K562 (cell line): ENCODE results near the gene PRKAG2. TPM values are rescaled to one million over a fixed set of nuclear protein-coding genes. Genes with fewer than 3 reads are reported as not detected.

ENCODE experiments used
- ATAC-seq: fragments of 200-7000 bp; cut with Tn5 transposase; 3 replicates; pipeline ENCODE4 v1.9.1; 2020; ENCODE audit warnings: moderate library complexity
- BruUV-seq: library from RNA; stranded (reverse); fragments of 400-500 nt; replicated peaks from 2 replicates; lab custom pipeline; 2021; lab: Mats Ljungman, UMichigan
- CTCF ChIA-PET: fragments of 300-600 bp; formaldehyde crosslinking; extraction: SDS; loops from one replicate; lab custom pipeline; 2021; ENCODE audit warnings: low intra/inter-chr PET ratio; lab: Yijun Ruan, JAX
- POLR2A ChIA-PET: fragments of 300-600, 350-650 bp; sonication (Branson Sonifier 250); formaldehyde crosslinking; extraction: SDS; loops from one replicate; lab custom pipeline; 2021; ENCODE audit warnings: antibody characterized with exemption, inconsistent platforms; lab: Yijun Ruan, JAX
- DNase-seq, 4 experiments: peaks; one replicate each; pipeline versions ENCODE4 v3.0.0 to v3.0.0-alpha.2; 2011 to 2018; ENCODE audit warnings: low spot score in 3 of 4, mixed read lengths in 3 of 4; ENCODE audit errors: extremely low read depth in 1 of 4
- FAIRE-seq: peaks from 2 replicates; lab custom pipeline; 2011; peaks lifted over from hg19 to GRCh38; lab: Jason Lieb, UNC
- H2AFZ ChIP-seq: 2 replicates; pipeline ENCODE4 v1.6.0; 2011; ENCODE audit warnings: low read depth, low read length, control low read depth, inconsistent platforms
- H3K27ac ChIP-seq: fragments of 200-600 bp; 3 replicates; pipeline ENCODE4 v1.8.0; 2011; ENCODE audit warnings: low read depth, mild to moderate bottlenecking, control low read depth, inconsistent platforms, low read length, moderate library complexity, mixed read lengths; ENCODE audit errors: extremely low read depth
- H3K27me3 ChIP-seq, 2 experiments: fragments of 300-600 bp in 1 of 2; 2 replicates in 1 of 2; 3 replicates in 1 of 2; pipeline versions ENCODE4 v1.6.0 to v1.8.0; 2011; ENCODE audit warnings: inconsistent platforms in 2 of 2, low read length in 2 of 2, mild to moderate bottlenecking in 1 of 2, mixed read lengths in 1 of 2, moderate library complexity in 1 of 2; ENCODE audit not compliant: control insufficient read depth in 2 of 2, insufficient read depth in 2 of 2
- H3K36me3 ChIP-seq: fragments of 300-600 bp; 3 replicates; pipeline ENCODE4 v1.8.0; 2011; ENCODE audit warnings: mild to moderate bottlenecking, low read length, inconsistent platforms; ENCODE audit not compliant: control insufficient read depth, insufficient read depth
- H3K4me1 ChIP-seq, 2 experiments: fragments of 200-600 bp in 1 of 2; replicated peaks in 1 of 2; 2 replicates in 1 of 2; 3 replicates in 1 of 2; pipeline versions ENCODE4 v1.5.1 to v1.8.0; 2011; ENCODE audit warnings: inconsistent platforms in 2 of 2, low read length in 2 of 2, mild to moderate bottlenecking in 1 of 2, mixed read lengths in 1 of 2, moderate library complexity in 1 of 2; ENCODE audit not compliant: control insufficient read depth in 2 of 2, insufficient read depth in 2 of 2
- H3K4me2 ChIP-seq: 2 replicates; pipeline ENCODE4 v1.6.1; 2011; ENCODE audit warnings: low read length, control low read depth, inconsistent platforms, mixed read lengths; ENCODE audit not compliant: insufficient read depth
- H3K4me3 ChIP-seq: fragments of 200-600 bp; sonication (generic), shearing (Covaris generic); 2 replicates; pipeline ENCODE4 v1.5.1; 2016; ENCODE audit warnings: control low read depth, inconsistent platforms
- H3K79me2 ChIP-seq: fragments of 200-600 bp; 3 replicates; pipeline ENCODE4 v1.8.0; 2011; ENCODE audit warnings: low read length, inconsistent platforms; ENCODE audit not compliant: control insufficient read depth, insufficient read depth
- H3K9ac ChIP-seq, 2 experiments: 2 replicates each; pipeline versions ENCODE4 v1.6.0 to v1.6.1; 2011; ENCODE audit warnings: low read depth in 2 of 2, low read length in 2 of 2, control low read depth in 1 of 2, inconsistent platforms in 1 of 2, mild to moderate bottlenecking in 1 of 2, mixed read lengths in 1 of 2; ENCODE audit not compliant: insufficient read depth in 1 of 2
- H3K9me1 ChIP-seq: one replicate; pipeline ENCODE4 v1.6.0; 2011; ENCODE audit warnings: inconsistent platforms, mild to moderate bottlenecking, low read length, moderate library complexity; ENCODE audit not compliant: control insufficient read depth, insufficient read depth
- H3K9me3 ChIP-seq: replicated peaks from 2 replicates; pipeline ENCODE4 v1.5.1; 2011; ENCODE audit warnings: low read depth, low read length, inconsistent platforms; ENCODE audit not compliant: control insufficient read depth, insufficient read depth
- H4K20me1 ChIP-seq: replicated peaks from 2 replicates; pipeline ENCODE4 v1.6.1; 2011; ENCODE audit warnings: low read length, inconsistent platforms, mixed read lengths; ENCODE audit not compliant: control insufficient read depth, insufficient read depth
- CEBPB ChIP-seq: fragments of 450-650 bp; IDR thresholded peaks from 2 replicates; pipeline ENCODE4 v1.6.1; 2016; ENCODE audit warnings: missing genetic modification characterization, missing compliant biosample characterization
- MIER1 ChIP-seq: fragments of 450-650 bp; IDR thresholded peaks from 2 replicates; pipeline ENCODE4 v1.6.1; 2016; ENCODE audit warnings: antibody characterized with exemption, mild to moderate bottlenecking, low read depth
- NRF1 ChIP-seq, 2 experiments: fragments of 450-650 bp; IDR thresholded peaks in 1 of 2; conservative IDR thresholded peaks in 1 of 2; 2 replicates each; pipeline ENCODE4 v1.6.1; 2014; ENCODE audit warnings: mild to moderate bottlenecking in 2 of 2
- POLR2G ChIP-seq: fragments of 200-400 bp; formaldehyde crosslinking; IDR thresholded peaks from 2 replicates; pipeline ENCODE4 v1.6.1; 2017; ENCODE audit warnings: low read depth, mild to moderate bottlenecking, antibody characterized with exemption, low read length, moderate library complexity
- ZKSCAN3 ChIP-seq: fragments of 250-450 bp; sonication (Bioruptor Pico); IDR thresholded peaks from 2 replicates; pipeline ENCODE4 v1.4.0; 2020
- ZMIZ1 ChIP-seq, 2 experiments: fragments of 150-350 bp in 1 of 2; IDR thresholded peaks; 2 replicates each; pipeline ENCODE4 v1.6.1; 2012 to 2016; ENCODE audit warnings: low read depth in 2 of 2, low read length in 2 of 2, mild to moderate bottlenecking in 1 of 2, moderate library complexity in 1 of 2
- ZNF121 ChIP-seq: sonication (generic); formaldehyde crosslinking; conservative IDR thresholded peaks from 2 replicates; pipeline ENCODE4 v1.8.0; 2022; ENCODE audit warnings: missing genetic modification reagents
- ZNF324 ChIP-seq: fragments of 250-450 bp; sonication (Bioruptor Pico); IDR thresholded peaks from 2 replicates; pipeline ENCODE4 v1.4.0; 2020; ENCODE audit warnings: mild to moderate bottlenecking
- WGBS: fragments of 100-300 bp; shearing (Covaris generic); methylation state at CpG from one replicate; pipeline ENCODE4 v1.1.6; 2016; ENCODE audit warnings: low coverage, mixed read lengths; ENCODE audit not compliant: insufficient coverage; ENCODE audit errors: missing lambda C conversion rate; 5-methylcytosine and 5-hydroxymethylcytosine counted together
- in situ Hi-C: fragments of 300-500 bp; cut with MboI; formaldehyde crosslinking; loops from 4 replicates; pipeline ENCODE4 v1.15.0; 2018; ENCODE audit warnings: inconsistent platforms, mixed read lengths
- intact Hi-C: fragments of 100-400 bp; cut with micrococcal nuclease; formaldehyde crosslinking; loops from 2 replicates; pipeline ENCODE4 v1.14.2; 2022
- polyA plus RNA-seq, 8 experiments: library from polyadenylated mRNA; depleted of rRNA in 4 of 8; stranded (reverse) in 5 of 8; unstranded in 3 of 8; fragments of >200 nt; fragmentation: Nextera tagmentation in 2 of 8; fragmentation: Illumina TruSeq in 1 of 8; extraction: Ambion mirVana in 2 of 8; extraction: Trizol in 1 of 8; gene quantifications; 2 replicates each; pipeline versions ENCODE4 v1.2.1 to v1.2.3, GENCODE V29; 2011 to 2014; ENCODE audit warnings: inconsistent platforms in 1 of 8, missing spikeins in 1 of 8
- total RNA-seq, 7 experiments: library from RNA; depleted of rRNA in 6 of 7; stranded (reverse); fragments of >200 nt in 6 of 7; fragmentation: Illumina TruSeq in 2 of 7; extraction: Trizol in 2 of 7; gene quantifications; 2 replicates each; pipeline versions ENCODE4 v1.2.1 to v1.2.3, GENCODE V29; 2011 to 2021; ENCODE audit warnings: low replicate concordance in 1 of 7

The PRKAG2 gene
- total and polyA plus RNA-seq, 9 of the 15 experiments (the other 6 are each of a cell fraction or from before 2014, with no cell fraction given): 0.99 to 5.6 (median 3.3) TPM

- POLR2A ChIA-PET: interaction anchor here (1.6 kb wide), 1 partner anchor 12 kb away, joined by 3 read pairs; no protein-coding TSS in a partner anchor
- 4% methylated on average over 16 of the region's 16 CpGs for WGBS
Observed at GRCh38 chr7:151923097-151923876, 46.4 kb upstream of the PRKAG2 start.

GRCh38 chr7:151921451-151921850, 44.5 kb upstream of the PRKAG2 start:
- Histone ChIP-seq H3K9me3 (no peaks in the 10 kb centered on the region), H3K79me2 (no peaks in the 10 kb centered on the region), H3K36me3 (no peaks in the 10 kb centered on the region), H4K20me1 (no peaks in the 10 kb centered on the region), H3K4me1 (peaks cover 7 to 11% of the 10 kb centered on the region in 2 experiments), H3K27ac (no peak overlapping the region), H3K27me3 (peaks cover 46 to 75% of the 10 kb centered on the region in 2 experiments), H2AFZ (no peak overlapping the region), H3K9ac (no peak overlapping the region), H3K4me3 (no peak overlapping the region), H3K9me1 (no peaks in the 10 kb centered on the region), H3K4me2 (no peak overlapping the region)
- no peak for ATAC-seq
- ChIA-PET POLR2A (interaction anchor here (0.6 to 1.3 kb wide), 2 partner anchors 11 to 23 kb away, joined by 3 read pairs; no protein-coding TSS in a partner anchor), CTCF (no interaction called here)
- no peak for DNase-seq
- 4% methylated on average over 13 of the region's 13 CpGs for WGBS
- TF ChIP-seq ZMIZ1 (IDR thresholded peaks at IDR 0.05; ENCODE audit: low read depth in 2 of 2, low read length in 2 of 2): no peak
- TF ChIP-seq ZNF121 (CRISPR knock-in tag): no peak
- TF ChIP-seq MIER1: no peak
- no peak for TF ChIP-seq POLR2G
- no peak for TF ChIP-seq NRF1 (conservative IDR thresholded peaks at IDR 0.05 in 1 of 2, IDR thresholded peaks at IDR 0.05 in 1 of 2)
- TF ChIP-seq ZNF324 (CRISPR knock-in tag): no peak
- BruUV-seq: no TSS peak
- no peak for FAIRE-seq
- intact Hi-C loops: no loop called here
- in situ Hi-C loops: no loop called here

More at GRCh38 chr7:151923097-151923876, 46.4 kb upstream of the PRKAG2 start:
- CTCF ChIA-PET: no interaction called here
- Histone ChIP-seq H3K4me3 (no peak overlapping the region), H3K27ac (no peak overlapping the region), H3K4me2 (no peak overlapping the region), H4K20me1 (no peaks in the 10 kb centered on the region; the same call in 1 of the 2 replicates), H3K27me3 (peaks cover 44 to 73% of the 10 kb centered on the region in 2 experiments), H3K9me1 (no peaks in the 10 kb centered on the region), H2AFZ (no peak overlapping the region), H3K9ac (no peak overlapping the region), H3K36me3 (no peaks in the 10 kb centered on the region), H3K9me3 (no peaks in the 10 kb centered on the region), H3K4me1 (peaks cover 7 to 13% of the 10 kb centered on the region in 2 experiments), H3K79me2 (no peaks in the 10 kb centered on the region)
- intact Hi-C loops: no loop called here
- DNase-seq: no peak
- peak; percentile 39; the same call in 1 of the 2 replicates for TF ChIP-seq CEBPB (tag)
- TF ChIP-seq ZKSCAN3 (CRISPR knock-in tag): no peak
- FAIRE-seq: no peak
- in situ Hi-C loops: no loop called here
- no peak for ATAC-seq
- BruUV-seq: no TSS peak
